Activated CD8-positive, alpha-beta memory T cell treated with anti-CD3 and anti-CD28 coated beads, Interleukin-2, amount 10 ng/mL, durations not matched to agents 7 days and 5 days (primary cell): Measurements from ENCODE around the gene B4GALT2. TPM values are rescaled to one million over a fixed set of nuclear protein-coding genes. Genes with fewer than 3 reads are reported as not detected.
A peak's percentile ranks its signal among the peaks of the same experiment; 100 is the strongest.

ENCODE experiments used
- ATAC-seq: fragments of 150-1000 bp; cut with Tn5 transposase; one replicate; pipeline ENCODE4 v1.10.0; 2021; ENCODE audit warnings: moderate library complexity
- CTCF ChIA-PET: fragments of 350-600 bp; sonication (Branson Sonifier 250); formaldehyde crosslinking; loops from one replicate; lab custom pipeline; 2021; ENCODE audit warnings: antibody characterized with exemption; lab: Charles Lee
- DNase-seq: peaks from one replicate; pipeline ENCODE4 v3.0.0-alpha.2; 2020
- H3K27ac Mint-ChIP-seq: one replicate; pipeline ENCODE4 v1.8.0; 2021; ENCODE audit warnings: mild to moderate bottlenecking, mixed read lengths
- H3K27me3 Mint-ChIP-seq: one replicate; pipeline ENCODE4 v1.8.0; 2021; ENCODE audit warnings: mixed read lengths
- H3K36me3 Mint-ChIP-seq: one replicate; pipeline ENCODE4 v1.8.0; 2021; ENCODE audit warnings: mild to moderate bottlenecking, mixed read lengths
- H3K4me1 Mint-ChIP-seq: one replicate; pipeline ENCODE4 v1.8.0; 2021; ENCODE audit warnings: mixed read lengths
- H3K4me3 Mint-ChIP-seq: one replicate; pipeline ENCODE4 v1.8.0; 2021; ENCODE audit warnings: mild to moderate bottlenecking, moderate library complexity, mixed read lengths
- H3K9me3 Mint-ChIP-seq: one replicate; pipeline ENCODE4 v1.8.0; 2022; ENCODE audit warnings: low read depth, mixed read lengths
- total RNA-seq, 2 experiments: library from RNA; stranded (reverse); gene quantifications; one replicate each; pipeline ENCODE4 v1.2.3, GENCODE V29; 2021

Gene B4GALT2
- total RNA-seq, 2 experiments from 2014 or later: 20.1 to 25.5 TPM

DNA sequence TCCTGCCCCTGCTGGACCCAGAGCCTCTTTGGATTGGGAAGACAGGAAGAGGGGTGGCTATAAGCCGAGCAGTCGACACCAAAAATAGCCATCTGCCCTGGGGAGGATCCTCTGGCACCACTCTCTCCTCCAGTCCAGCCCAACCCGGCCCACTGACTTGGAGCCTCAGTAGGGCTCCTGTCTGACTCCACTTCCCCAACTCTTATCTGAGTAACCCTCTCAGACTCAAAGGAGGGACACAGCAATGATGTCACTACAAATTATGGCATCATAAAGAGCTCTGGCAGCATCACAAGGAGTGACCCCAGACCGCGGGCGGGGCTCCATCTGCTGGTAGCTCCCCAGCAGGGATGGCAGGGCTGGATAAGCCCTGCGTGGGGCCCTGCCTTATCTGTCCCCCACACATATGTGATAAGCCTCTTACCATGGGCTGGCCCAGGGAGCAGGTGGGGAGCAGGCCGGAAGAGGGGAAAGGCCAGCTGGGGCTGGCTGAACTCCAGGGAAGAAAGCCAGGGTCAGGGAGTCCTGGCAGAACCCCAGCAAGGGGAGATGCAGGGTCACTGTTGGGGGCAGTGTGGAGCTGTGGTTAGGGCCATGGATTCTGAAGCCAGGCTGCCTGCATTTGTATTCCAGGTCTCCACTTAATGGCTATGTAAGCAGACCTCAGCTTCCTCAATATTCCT is 56.9 kb downstream of the B4GALT2 start:
- Mint-ChIP-seq H3K27ac (no peak overlapping the region), H3K4me3 (no peak overlapping the region), H3K9me3 (no peaks in the 10 kb centered on the region), H3K27me3 (peaks cover 5% of the 10 kb centered on the region), H3K36me3 (no peaks in the 10 kb centered on the region), H3K4me1 (peaks cover 11% of the 10 kb centered on the region)
- no peak for DNase-seq
- CTCF ChIA-PET: interaction anchor here (0.7 to 5.7 kb wide), 20 partner anchors 9 to 506 kb away, joined by 3 to 115 read pairs (median 4); partner anchors contain the start of genes CCDC24 and IPO13
- ATAC-seq: no peak

DNA sequence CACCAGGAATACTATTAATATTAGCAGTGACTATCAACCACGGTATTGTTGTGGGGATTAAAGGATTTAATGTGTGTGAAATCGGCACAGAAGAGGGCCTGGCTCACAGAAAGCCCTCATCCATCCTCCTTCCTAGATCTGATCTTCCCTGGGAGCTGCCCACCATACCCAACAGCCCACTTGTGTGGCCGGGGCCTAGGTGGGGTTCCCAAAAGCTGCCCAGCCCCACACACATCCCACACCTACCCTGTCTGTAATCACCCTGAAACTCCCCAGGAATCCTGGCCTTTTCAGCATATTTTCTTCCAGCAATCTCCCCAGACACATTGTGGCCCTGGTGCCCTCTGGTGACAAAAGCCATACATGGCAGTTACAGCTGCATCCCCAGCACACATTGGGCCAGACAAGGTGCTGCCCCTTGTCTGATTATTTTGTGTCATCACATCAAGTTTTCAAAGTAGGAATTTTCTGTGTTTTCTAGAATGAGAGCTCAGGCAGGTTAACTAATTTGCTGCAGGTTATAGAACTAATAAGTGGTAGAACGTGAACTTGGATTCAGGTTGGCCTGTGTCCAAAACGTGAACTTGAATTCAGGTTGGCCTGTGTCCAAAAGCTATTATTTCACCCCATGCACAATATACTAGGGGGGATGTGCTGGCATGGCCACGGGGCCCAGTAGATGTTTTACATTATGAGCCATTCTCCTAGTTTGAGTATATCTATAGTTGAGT is 57.6 kb downstream of the B4GALT2 start:
- CTCF ChIA-PET: interaction anchor here (0.7 to 5.7 kb wide), 21 partner anchors 9 to 507 kb away, joined by 3 to 115 read pairs (median 4); partner anchors contain the start of genes ARTN, CCDC24 and IPO13
- peak; percentile 77 for DNase-seq
- H3K9me3 Mint-ChIP-seq: no peaks in the 10 kb centered on the region
- no peak overlapping the region for H3K27ac Mint-ChIP-seq
- ATAC-seq: peak; percentile 72
- no peaks in the 10 kb centered on the region for H3K36me3 Mint-ChIP-seq
- H3K27me3 Mint-ChIP-seq: peaks cover 7% of the 10 kb centered on the region
- no peak overlapping the region for H3K4me3 Mint-ChIP-seq
- peaks cover 7% of the 10 kb centered on the region for H3K4me1 Mint-ChIP-seq

DNA sequence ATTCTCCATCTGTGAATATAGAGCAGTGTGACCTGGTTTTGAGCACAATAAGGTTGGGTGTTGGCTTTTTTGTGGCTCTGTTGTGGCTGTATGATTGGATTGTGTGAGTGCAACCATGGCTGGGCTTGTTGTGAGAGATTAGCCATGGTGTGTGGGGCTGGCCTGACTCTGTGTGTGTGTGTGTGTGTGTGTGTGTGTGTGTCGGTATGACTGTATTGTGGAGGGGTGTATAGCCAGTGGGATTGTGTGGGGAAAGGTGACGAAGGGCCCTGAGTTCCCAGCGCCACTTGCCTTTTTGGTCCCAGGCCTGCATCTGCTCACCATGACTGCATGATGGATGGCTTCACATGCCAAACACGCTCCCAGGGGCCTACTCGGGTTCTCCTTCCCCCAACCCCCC is 58.1 kb downstream of the B4GALT2 start:
- H3K4me1 Mint-ChIP-seq: peaks cover 7% of the 10 kb centered on the region
- no peaks in the 10 kb centered on the region for H3K9me3 Mint-ChIP-seq
- H3K27ac Mint-ChIP-seq: no peak overlapping the region
- no peak overlapping the region for H3K4me3 Mint-ChIP-seq
- DNase-seq (no peak), ATAC-seq (no peak)
- H3K36me3 Mint-ChIP-seq: no peaks in the 10 kb centered on the region
- peaks cover 9% of the 10 kb centered on the region for H3K27me3 Mint-ChIP-seq
- CTCF ChIA-PET: interaction anchor here (0.8 to 5.7 kb wide), 17 partner anchors 8 to 507 kb away, joined by 3 to 115 read pairs (median 4); partner anchors contain the start of genes ARTN, CCDC24 and IPO13

DNA sequence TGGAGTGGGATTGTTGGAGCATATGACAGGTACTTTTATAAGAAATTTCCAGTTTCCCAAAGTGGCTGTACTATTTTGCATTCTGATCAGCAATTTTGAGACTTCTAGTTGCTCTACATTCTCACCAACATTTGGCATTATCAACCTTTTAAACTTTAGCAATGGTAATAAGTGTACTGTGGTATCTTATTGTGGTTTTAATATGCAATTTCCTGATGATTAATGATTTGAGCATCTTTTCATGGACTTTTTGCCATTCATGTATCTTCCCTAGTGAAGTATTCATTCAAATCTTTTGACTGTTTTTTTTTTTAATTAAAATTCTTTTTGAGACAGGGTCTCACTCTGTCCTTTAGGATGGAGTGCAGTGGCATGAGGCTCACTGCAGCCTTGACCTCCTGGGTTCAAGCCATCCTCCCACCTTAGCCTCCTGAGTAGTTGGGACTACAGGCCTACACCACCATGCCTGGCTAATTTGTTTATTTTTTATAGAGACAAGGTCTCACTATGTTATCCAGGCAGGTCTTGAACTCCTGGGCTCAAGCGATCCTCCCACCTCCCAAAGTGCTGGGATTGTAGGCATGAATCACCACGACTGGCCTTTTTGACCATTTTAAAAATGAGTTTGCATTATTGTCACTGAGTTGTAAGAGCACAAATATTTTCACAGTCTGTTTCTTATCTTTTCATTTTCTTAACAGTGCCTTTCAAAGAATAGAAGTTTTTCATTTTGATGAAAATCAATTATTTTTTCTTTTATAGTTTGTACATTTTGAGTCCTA is 60.1 kb downstream of the B4GALT2 start:
- no peak overlapping the region for H3K4me3 Mint-ChIP-seq
- peaks cover 12% of the 10 kb centered on the region for H3K27me3 Mint-ChIP-seq
- H3K9me3 Mint-ChIP-seq: no peaks in the 10 kb centered on the region
- ATAC-seq: no peak
- CTCF ChIA-PET: interaction anchor here (6.1 kb wide), 1 partner anchor 33 kb away, joined by 51 read pairs; no protein-coding TSS in a partner anchor
- H3K4me1 Mint-ChIP-seq: peaks cover 3% of the 10 kb centered on the region
- H3K27ac Mint-ChIP-seq: no peak overlapping the region
- no peak for DNase-seq
- no peaks in the 10 kb centered on the region for H3K36me3 Mint-ChIP-seq

DNA sequence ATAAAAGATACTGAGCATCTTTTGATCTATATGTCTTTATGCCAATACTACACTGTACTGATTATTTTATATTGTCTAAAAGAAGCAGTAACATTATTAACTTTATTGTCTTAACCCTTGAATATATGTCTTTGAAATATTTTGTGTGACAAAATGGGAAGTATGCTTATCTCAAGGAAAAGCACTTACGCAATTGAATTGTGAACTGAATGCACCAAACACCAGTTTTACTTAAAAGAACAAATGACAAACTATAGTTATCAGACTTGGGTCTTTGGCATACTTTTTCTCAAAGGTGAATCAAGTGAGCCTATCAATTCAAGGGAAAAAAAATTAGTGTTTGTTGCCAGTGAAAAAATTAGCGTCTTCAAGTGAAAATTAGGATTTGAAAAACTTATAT is 61.4 kb downstream of the B4GALT2 start:
- Mint-ChIP-seq H3K4me1 (peaks cover 3% of the 10 kb centered on the region), H3K27me3 (peaks cover 12% of the 10 kb centered on the region), H3K4me3 (no peak overlapping the region), H3K27ac (no peak overlapping the region), H3K36me3 (no peaks in the 10 kb centered on the region), H3K9me3 (no peaks in the 10 kb centered on the region)
- no peak for DNase-seq
- no peak for ATAC-seq
- CTCF ChIA-PET: interaction anchor here (0.9 to 6.1 kb wide), 3 partner anchors 35 to 106 kb away, joined by 3 to 51 read pairs (median 4); no protein-coding TSS in a partner anchor

Other genes with a start within 250 kb of the B4GALT2 start
- not detected for gene ARTN, start 45.4 kb upstream of the B4GALT2 start, total RNA-seq
- gene IPO13, start 32.3 kb upstream of the B4GALT2 start, total RNA-seq: 10 to 100 TPM; 25.3 to 29.4 TPM
- gene DPH2, start 9.2 kb upstream of the B4GALT2 start, total RNA-seq: 10 to 100 TPM; 28.1 to 39.8 TPM
- 100 to 1,000 TPM; 108 to 139 TPM for gene ATP6V0B, start 4.2 kb upstream of the B4GALT2 start, total RNA-seq
- 1 to 10 TPM; 1.3 to 1.5 TPM for gene CCDC24, start 12.4 kb downstream of the B4GALT2 start, total RNA-seq
- 1 to 10 TPM; 2.6 to 5.3 TPM for gene SLC6A9, start 52.3 kb downstream of the B4GALT2 start, total RNA-seq
- gene KLF17, start 139.6 kb downstream of the B4GALT2 start, total RNA-seq: not detected
- gene KLF18, start 162.4 kb downstream of the B4GALT2 start, total RNA-seq: not detected
- 10 to 100 TPM; 36.9 to 44.1 TPM for gene DMAP1, start 234.3 kb downstream of the B4GALT2 start, total RNA-seq